Caco-2 (cell line): Measurements from ENCODE around the gene ERLIN1. TPM values are rescaled to one million over a fixed set of nuclear protein-coding genes. Genes with fewer than 3 reads are reported as not detected.

Source experiments
- BruUV-seq: library from RNA; stranded (reverse); fragments of 400-500 nt; replicated peaks from 2 replicates; lab custom pipeline; 2021; lab: Mats Ljungman, UMichigan
- CTCF ChIA-PET: fragments of 300-600 bp; sonication (Branson Sonifier 250); formaldehyde crosslinking; loops from one replicate; lab custom pipeline; 2022; ENCODE audit warnings: antibody characterized with exemption; lab: Charles Lee
- POLR2A ChIA-PET: fragments of 300-600 bp; sonication (Branson Sonifier 250); formaldehyde crosslinking; loops from one replicate; lab custom pipeline; 2022; ENCODE audit warnings: antibody characterized with exemption; lab: Charles Lee
- DNase-seq, 2 experiments: peaks; one replicate each; pipeline versions ENCODE4 v3.0.0 to v3.0.0-alpha.2; 2020 to 2022
- H3K27me3 ChIP-seq: replicated peaks from 2 replicates; pipeline ENCODE4 v1.6.0; 2011; ENCODE audit warnings: low read length; ENCODE audit not compliant: control insufficient read depth, insufficient read depth
- H3K36me3 ChIP-seq: 2 replicates; pipeline ENCODE4 v1.5.1; 2011; ENCODE audit warnings: low read length; ENCODE audit not compliant: control insufficient read depth, insufficient read depth
- H3K4me1 ChIP-seq: fragments of 250-450 bp; sonication (Bioruptor Pico); 2 replicates; pipeline ENCODE4 v1.5.1; 2020; ENCODE audit warnings: mild to moderate bottlenecking
- H3K4me3 ChIP-seq: 2 replicates; pipeline ENCODE4 v1.5.1; 2011; ENCODE audit warnings: low read depth, mild to moderate bottlenecking, control low read depth, low read length
- H3K9me3 ChIP-seq: fragments of 250-450 bp; sonication (Bioruptor Pico); 2 replicates; pipeline ENCODE4 v1.5.1; 2020; ENCODE audit warnings: mild to moderate bottlenecking, moderate library complexity
- H3K27ac Mint-ChIP-seq: one replicate; pipeline ENCODE4 v1.8.0; 2022; ENCODE audit warnings: mixed read lengths; ENCODE audit not compliant: unreplicated experiment
- H3K27me3 Mint-ChIP-seq: one replicate; pipeline ENCODE4 v1.8.0; 2022; ENCODE audit warnings: mixed read lengths; ENCODE audit not compliant: insufficient read depth, unreplicated experiment
- H3K36me3 Mint-ChIP-seq: one replicate; pipeline ENCODE4 v1.8.0; 2022; ENCODE audit warnings: mild to moderate bottlenecking, mixed read lengths; ENCODE audit not compliant: insufficient read depth, unreplicated experiment
- H3K4me1 Mint-ChIP-seq: one replicate; pipeline ENCODE4 v1.8.0; 2022; ENCODE audit warnings: low read depth, mixed read lengths; ENCODE audit not compliant: unreplicated experiment
- H3K4me3 Mint-ChIP-seq: one replicate; pipeline ENCODE4 v1.8.0; 2022; ENCODE audit warnings: mild to moderate bottlenecking, moderate library complexity, mixed read lengths; ENCODE audit not compliant: unreplicated experiment
- H3K9me3 Mint-ChIP-seq: one replicate; pipeline ENCODE4 v1.8.0; 2022; ENCODE audit warnings: mixed read lengths; ENCODE audit not compliant: unreplicated experiment
- intact Hi-C: fragments of 100-400 bp; cut with micrococcal nuclease; formaldehyde crosslinking; loops from one replicate; pipeline ENCODE4 v1.10.0; 2022; ENCODE audit not compliant: unreplicated experiment
- total RNA-seq: library from RNA; stranded (reverse); gene quantifications from 2 replicates; pipeline ENCODE4 v1.2.3, GENCODE V29; 2022
- TF ChIP-seq, protein P1 (sequence below), 2 experiments: fragments of 200-600 bp in 1 of 2; IDR thresholded peaks; 1 replicate in 1 of 2; 2 replicates in 1 of 2; pipeline versions ENCODE4 v1.5.1 to v1.8.0; 2011 to 2022; ENCODE audit warnings: antibody characterized with exemption in 1 of 2, control low read depth in 1 of 2, inconsistent platforms in 1 of 2, low read depth in 1 of 2, low read length in 1 of 2, mild to moderate bottlenecking in 1 of 2, moderate library complexity in 1 of 2; ENCODE audit not compliant: insufficient read depth in 1 of 2, severe bottlenecking in 1 of 2, unreplicated experiment in 1 of 2

ERLIN1 gene
- total RNA-seq, 1 experiment from 2014 or later: 59.0 TPM

- no peaks in the 10 kb centered on the region for H3K4me1 ChIP-seq
- TF ChIP-seq, protein P1, sequence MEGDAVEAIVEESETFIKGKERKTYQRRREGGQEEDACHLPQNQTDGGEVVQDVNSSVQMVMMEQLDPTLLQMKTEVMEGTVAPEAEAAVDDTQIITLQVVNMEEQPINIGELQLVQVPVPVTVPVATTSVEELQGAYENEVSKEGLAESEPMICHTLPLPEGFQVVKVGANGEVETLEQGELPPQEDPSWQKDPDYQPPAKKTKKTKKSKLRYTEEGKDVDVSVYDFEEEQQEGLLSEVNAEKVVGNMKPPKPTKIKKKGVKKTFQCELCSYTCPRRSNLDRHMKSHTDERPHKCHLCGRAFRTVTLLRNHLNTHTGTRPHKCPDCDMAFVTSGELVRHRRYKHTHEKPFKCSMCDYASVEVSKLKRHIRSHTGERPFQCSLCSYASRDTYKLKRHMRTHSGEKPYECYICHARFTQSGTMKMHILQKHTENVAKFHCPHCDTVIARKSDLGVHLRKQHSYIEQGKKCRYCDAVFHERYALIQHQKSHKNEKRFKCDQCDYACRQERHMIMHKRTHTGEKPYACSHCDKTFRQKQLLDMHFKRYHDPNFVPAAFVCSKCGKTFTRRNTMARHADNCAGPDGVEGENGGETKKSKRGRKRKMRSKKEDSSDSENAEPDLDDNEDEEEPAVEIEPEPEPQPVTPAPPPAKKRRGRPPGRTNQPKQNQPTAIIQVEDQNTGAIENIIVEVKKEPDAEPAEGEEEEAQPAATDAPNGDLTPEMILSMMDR (IDR thresholded peaks at IDR 0.05; ENCODE audit: insufficient read depth in 1 of 2, low read depth in 1 of 2, low read length in 1 of 2, severe bottlenecking in 1 of 2, unreplicated experiment in 1 of 2): no peak
- no peak overlapping the region for H3K27ac Mint-ChIP-seq
- ChIA-PET CTCF (no interaction called here), POLR2A (no interaction called here)
- no peak for DNase-seq
- H3K4me3 Mint-ChIP-seq: no peak overlapping the region
- peaks cover 6% of the 10 kb centered on the region for H3K36me3 Mint-ChIP-seq
- no peaks in the 10 kb centered on the region for H3K9me3 ChIP-seq
- no peaks in the 10 kb centered on the region for H3K4me1 Mint-ChIP-seq
- BruUV-seq: no TSS peak
- H3K36me3 ChIP-seq: no peaks in the 10 kb centered on the region
- no peaks in the 10 kb centered on the region for H3K9me3 Mint-ChIP-seq
- no peaks in the 10 kb centered on the region for H3K27me3 ChIP-seq
- intact Hi-C loops: no loop called here
- no peak overlapping the region for H3K4me3 ChIP-seq
- peaks cover 5% of the 10 kb centered on the region for H3K27me3 Mint-ChIP-seq
Measured at GRCh38 chr10:100120550-100120949, 65.3 kb downstream of the ERLIN1 start.

DNA sequence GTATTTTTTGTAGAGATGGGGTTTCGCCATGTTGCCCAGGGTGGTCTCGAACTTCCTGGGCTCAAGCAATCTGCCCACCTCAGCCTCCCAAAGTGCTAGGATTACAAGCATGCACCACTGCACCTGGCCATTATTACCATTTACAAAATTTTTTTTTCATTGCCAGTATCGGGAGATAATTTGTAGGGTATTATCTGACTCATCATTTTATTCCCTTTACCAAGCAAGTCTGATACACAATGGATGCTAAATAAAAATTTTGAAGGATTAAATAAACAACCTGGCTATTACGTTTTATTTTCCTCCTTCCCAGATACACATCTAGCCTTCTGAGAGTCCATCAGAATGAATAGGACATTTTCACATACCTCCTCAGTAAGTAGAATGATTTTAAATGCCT lies 66.1 kb downstream of the ERLIN1 start:
- peaks cover 5% of the 10 kb centered on the region for H3K27me3 Mint-ChIP-seq
- no peak for DNase-seq
- ChIA-PET POLR2A (no interaction called here), CTCF (no interaction called here)
- Histone ChIP-seq H3K9me3 (no peaks in the 10 kb centered on the region), H3K4me1 (no peaks in the 10 kb centered on the region), H3K4me3 (no peak overlapping the region), H3K27me3 (no peaks in the 10 kb centered on the region), H3K36me3 (no peaks in the 10 kb centered on the region)
- intact Hi-C loops: no loop called here
- no peaks in the 10 kb centered on the region for H3K4me1 Mint-ChIP-seq
- H3K36me3 Mint-ChIP-seq: peaks cover 6% of the 10 kb centered on the region
- H3K9me3 Mint-ChIP-seq: no peaks in the 10 kb centered on the region
- H3K27ac Mint-ChIP-seq: no peak overlapping the region
- H3K4me3 Mint-ChIP-seq: no peak overlapping the region
- no TSS peak for BruUV-seq
- TF ChIP-seq, protein P1 (IDR thresholded peaks at IDR 0.05; ENCODE audit: insufficient read depth in 1 of 2, low read depth in 1 of 2, low read length in 1 of 2, severe bottlenecking in 1 of 2, unreplicated experiment in 1 of 2): no peak

DNA sequence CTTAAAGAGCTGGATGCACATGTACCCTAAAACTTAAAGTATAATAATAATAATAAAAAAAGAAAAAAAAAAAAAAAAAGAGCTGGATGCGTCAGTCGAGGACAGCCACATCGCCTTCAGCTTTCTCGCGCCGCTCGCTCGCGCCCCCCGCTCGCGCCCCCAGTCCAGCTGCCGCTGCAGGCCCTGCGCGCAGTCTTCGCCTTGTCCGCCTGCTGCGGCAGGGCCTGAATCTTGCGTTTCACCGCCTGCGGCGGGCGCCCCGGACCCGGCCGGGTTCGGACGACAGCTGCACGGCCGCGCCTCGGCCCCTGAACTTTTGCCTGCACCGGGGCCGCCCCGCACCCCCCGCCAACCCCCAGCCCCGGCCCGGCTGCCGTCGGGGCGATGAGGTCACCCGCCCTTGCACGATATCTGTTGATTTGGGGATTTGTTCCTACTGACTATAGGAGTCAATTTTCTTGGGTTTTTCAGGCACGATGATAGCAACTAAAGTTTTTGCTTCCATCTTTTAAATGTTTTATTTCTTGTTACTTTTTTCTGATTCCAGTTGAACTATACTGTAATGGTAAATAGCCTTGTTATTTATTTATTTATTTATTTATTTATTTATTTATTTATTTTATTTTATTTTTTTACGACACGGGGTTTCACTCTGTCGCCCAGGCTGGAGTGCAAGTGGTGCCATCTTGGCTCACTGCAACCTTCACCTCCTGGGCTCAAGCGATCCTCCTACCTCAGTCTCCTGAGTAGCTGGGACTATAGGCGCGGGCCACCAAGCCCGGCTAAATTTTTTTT lies 70.7 kb downstream of the ERLIN1 start:
- H3K4me1 ChIP-seq: peaks cover 3% of the 10 kb centered on the region; the same call in 1 of the 2 replicates
- intact Hi-C loops: no loop called here
- H3K4me1 Mint-ChIP-seq: peaks cover 8% of the 10 kb centered on the region
- no peaks in the 10 kb centered on the region for H3K9me3 Mint-ChIP-seq
- ChIA-PET CTCF (no interaction called here), POLR2A (no interaction called here)
- H3K9me3 ChIP-seq: no peaks in the 10 kb centered on the region
- no peaks in the 10 kb centered on the region for H3K27me3 Mint-ChIP-seq
- no peaks in the 10 kb centered on the region for H3K36me3 ChIP-seq
- no peak overlapping the region for H3K4me3 Mint-ChIP-seq
- no peaks in the 10 kb centered on the region for H3K27me3 ChIP-seq
- H3K27ac Mint-ChIP-seq: no peak overlapping the region
- TF ChIP-seq, protein P1 (IDR thresholded peaks at IDR 0.05; ENCODE audit: insufficient read depth in 1 of 2, low read depth in 1 of 2, low read length in 1 of 2, severe bottlenecking in 1 of 2, unreplicated experiment in 1 of 2): no peak
- no peak overlapping the region for H3K4me3 ChIP-seq
- BruUV-seq: no TSS peak
- H3K36me3 Mint-ChIP-seq: peaks cover 6% of the 10 kb centered on the region
- no peak for DNase-seq
